ENCODE results near the gene TMEM143.
A peak's percentile ranks its signal among the peaks of the same experiment; 100 is the strongest.

- TF ChIP-seq CTCF (IDR thresholded peaks at IDR 0.05; ENCODE audit: low read depth, low read length, missing input control) (no peak), JUND (IDR thresholded peaks at IDR 0.05) (peak in 1 of 2 donors; percentile 52), TAF1 (conservative IDR thresholded peaks at IDR 0.05) (no peak), RXRA (IDR thresholded peaks at IDR 0.05) (peak; percentile 25 to 48), ZBTB33 (IDR thresholded peaks at IDR 0.05) (peak; percentile 12), GABPA (IDR thresholded peaks at IDR 0.05 in 1 of 2, conservative IDR thresholded peaks at IDR 0.05 in 1 of 2) (no peak), SP1 (IDR thresholded peaks at IDR 0.05) (peak; percentile 86), REST (IDR thresholded peaks at IDR 0.05) (no peak), YY1 (IDR thresholded peaks at IDR 0.05) (peak; percentile 48), ATF3 (IDR thresholded peaks at IDR 0.05) (no peak), MAX (IDR thresholded peaks at IDR 0.05) (peak; percentile 38), HNF4G (IDR thresholded peaks at IDR 0.05) (no peak)
Observed at GRCh38 chr19:48332662-48333466, 30.9 kb downstream of the TMEM143 start.
